CD4-positive, alpha-beta memory T cell (primary cell): ENCODE results near the gene ALDOA. TPM values are rescaled to one million over a fixed set of nuclear protein-coding genes. Genes with fewer than 3 reads are reported as not detected.

Source experiments
- CTCF ChIA-PET: fragments of 350-600 bp; sonication (Branson Sonifier 250); formaldehyde crosslinking; loops from one replicate; lab custom pipeline; 2021; ENCODE audit warnings: inconsistent platforms; ENCODE audit not compliant: partially characterized antibody; lab: Charles Lee
- POLR2A ChIA-PET: fragments of 350-600 bp; sonication (Branson Sonifier 250); formaldehyde crosslinking; loops from one replicate; lab custom pipeline; 2021; ENCODE audit not compliant: partially characterized antibody; lab: Charles Lee
- DNase-seq, 5 donors: peaks; one replicate each; pipeline versions ENCODE4 v3.0.0 to v3.0.0-alpha.2; 2020 to 2022; ENCODE audit warnings: mixed read lengths in 1 of 5
- H3K27ac ChIP-seq: one replicate; pipeline ENCODE4 v1.7.0; 2013; ENCODE audit warnings: low read depth, low read length
- H3K27me3 ChIP-seq: 2 replicates; pipeline ENCODE4 v1.7.0; 2013; ENCODE audit warnings: mild to moderate bottlenecking, low read length, moderate library complexity; ENCODE audit not compliant: insufficient read depth
- H3K36me3 ChIP-seq: 2 replicates; pipeline ENCODE4 v1.7.0; 2013; ENCODE audit warnings: mild to moderate bottlenecking, low read length, moderate library complexity; ENCODE audit not compliant: insufficient read depth
- H3K4me1 ChIP-seq: 2 replicates; pipeline ENCODE4 v1.7.0; 2013; ENCODE audit warnings: mild to moderate bottlenecking, low read length, moderate library complexity; ENCODE audit not compliant: insufficient read depth
- H3K4me3 ChIP-seq, 2 donors: one replicate each; pipeline ENCODE4 v1.7.0; 2013; ENCODE audit warnings: low read length in 2 of 2, mild to moderate bottlenecking in 1 of 2
- H3K9me3 ChIP-seq, 2 donors: one replicate each; pipeline ENCODE4 v1.7.0; 2013; ENCODE audit warnings: low read length in 2 of 2, control low read depth in 1 of 2; ENCODE audit not compliant: control insufficient read depth in 1 of 2
- H3K27ac Mint-ChIP-seq, 7 donors: one replicate each; pipeline ENCODE4 v1.8.0; 2020 to 2021; ENCODE audit warnings: mixed read lengths in 7 of 7, mild to moderate bottlenecking in 6 of 7, inconsistent platforms in 3 of 7, moderate library complexity in 3 of 7
- H3K27me3 Mint-ChIP-seq, 2 donors: one replicate each; pipeline ENCODE4 v1.8.0; 2020 to 2021; ENCODE audit warnings: mixed read lengths in 2 of 2
- H3K36me3 Mint-ChIP-seq, 2 donors: one replicate each; pipeline ENCODE4 v1.8.0; 2020 to 2021; ENCODE audit warnings: mixed read lengths in 2 of 2, inconsistent platforms in 1 of 2, mild to moderate bottlenecking in 1 of 2
- H3K4me1 Mint-ChIP-seq, 4 donors: one replicate each; pipeline ENCODE4 v1.8.0; 2020 to 2021; ENCODE audit warnings: mixed read lengths in 4 of 4, mild to moderate bottlenecking in 1 of 4
- H3K4me3 Mint-ChIP-seq, 8 donors: one replicate each; pipeline ENCODE4 v1.8.0; 2020 to 2021; ENCODE audit warnings: mixed read lengths in 8 of 8, mild to moderate bottlenecking in 7 of 8, moderate library complexity in 6 of 8, inconsistent platforms in 3 of 8
- H3K9me3 Mint-ChIP-seq, 8 donors: one replicate each; pipeline ENCODE4 v1.8.0; 2020 to 2021; ENCODE audit warnings: mixed read lengths in 8 of 8, mild to moderate bottlenecking in 5 of 8, inconsistent platforms in 3 of 8, moderate library complexity in 1 of 8
- intact Hi-C: fragments of 100-400 bp; cut with micrococcal nuclease; formaldehyde crosslinking; loops from one replicate; pipeline ENCODE4 v1.15.1; 2023
- polyA plus RNA-seq, 2 donors: library from polyadenylated mRNA; unstranded; fragments of 300-500 nt; fragmentation: Illumina TruSeq; gene quantifications; one replicate each; pipeline ENCODE4 v1.2.3, GENCODE V29; 2021
- total RNA-seq, 2 experiments: library from RNA; stranded (reverse); gene quantifications; one replicate each; pipeline ENCODE4 v1.2.3, GENCODE V29; 2021

ALDOA gene
- total and polyA plus RNA-seq, 4 experiments from 2014 or later, result 558 to 1,115 (median 811) TPM

GRCh38 chr16:30030011-30030685 is 35.4 kb upstream of the ALDOA start:
- Mint-ChIP-seq H3K27me3 (peaks cover 30 to 43% of the 10 kb centered on the region in 2 donors), H3K27ac (no peak overlapping the region), H3K36me3 (no peaks in the 10 kb centered on the region), H3K4me3 (peak overlapping the region in 2 of 8 donors; percentile 39), H3K9me3 (peaks cover 0 to 2% (median 0%) of the 10 kb centered on the region in 8 donors), H3K4me1 (peaks cover 4 to 18% (median 5%) of the 10 kb centered on the region in 4 donors)
- ChIA-PET POLR2A (no interaction called here), CTCF (interaction anchor here (0.9 kb wide), 1 partner anchor 21 kb away, joined by 3 read pairs; no protein-coding TSS in a partner anchor)
- no peak for DNase-seq
- no peaks in the 10 kb centered on the region for H3K36me3 ChIP-seq
- H3K27ac ChIP-seq, result no peak overlapping the region
- H3K9me3 ChIP-seq, result no peaks in the 10 kb centered on the region
- peaks cover 18% of the 10 kb centered on the region for H3K27me3 ChIP-seq
- H3K4me3 ChIP-seq, result no peak overlapping the region
- peaks cover 5% of the 10 kb centered on the region for H3K4me1 ChIP-seq
- intact Hi-C loops, result no loop called here

DNA sequence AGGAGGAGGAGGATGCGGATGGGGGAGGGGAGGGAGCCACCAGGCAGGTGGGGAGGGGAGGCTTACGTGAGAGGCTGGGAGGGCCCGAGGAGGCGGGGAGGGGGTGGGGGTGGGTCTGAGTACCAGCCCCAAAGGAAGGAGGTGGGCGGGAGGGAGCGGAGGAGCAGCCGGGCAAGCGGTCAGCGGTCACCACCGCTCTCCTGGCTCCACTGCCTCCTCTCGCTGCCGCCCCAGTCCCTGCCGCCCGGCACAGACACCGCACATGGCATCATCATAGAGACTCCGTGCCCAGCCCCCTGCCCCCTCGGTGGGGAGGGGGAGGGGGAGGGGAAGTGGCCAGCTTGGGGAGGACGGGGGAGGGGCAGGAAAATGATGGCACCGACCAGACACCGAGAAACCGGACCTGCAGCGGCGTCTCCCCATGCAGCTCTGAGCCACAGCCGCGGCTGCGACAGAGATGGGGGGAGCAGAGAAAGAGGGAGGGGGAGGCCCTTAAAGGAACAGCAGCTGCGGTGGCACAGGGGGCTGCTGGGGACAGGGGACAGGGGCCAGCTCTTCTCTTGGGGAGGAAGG is 34.6 kb upstream of the ALDOA start, which contains the start of gene TLCD3B:
Gene TLCD3B (minus strand): TSS at position 431 of the 573 bp plus-strand sequence. CDS start 744 bp downstream, outside the sequence.
- no peak within 1 kb of the TSS for H3K27ac ChIP-seq
- H3K4me3 ChIP-seq, result no peak within 1 kb of the TSS
- Mint-ChIP-seq H3K36me3 (no peaks in the 10 kb centered on the region), H3K4me3 (peak within 1 kb of the TSS in 6 of 8 donors; percentile 35 to 76 (median 41)), H3K27ac (peak within 1 kb of the TSS in 1 of 7 donors; percentile 48), H3K9me3 (peaks cover 0 to 2% (median 0%) of the 10 kb centered on the region in 8 donors), H3K4me1 (peaks cover 4 to 18% (median 5%) of the 10 kb centered on the region in 4 donors), H3K27me3 (peaks cover 31 to 44% of the 10 kb centered on the region in 2 donors)
- ChIA-PET POLR2A (interaction anchor here (1.3 kb wide), 1 partner anchor 330 kb away, joined by 5 read pairs; no protein-coding TSS in a partner anchor), CTCF (interaction anchor here (0.9 to 2.7 kb wide), 10 partner anchors 12 to 351 kb away, joined by 3 to 21 read pairs (median 5); partner anchors contain the start of gene TMEM219)
- no peaks in the 10 kb centered on the region for H3K36me3 ChIP-seq
- peaks cover 5% of the 10 kb centered on the region for H3K4me1 ChIP-seq
- peak in 1 of 5 donors; percentile 33 for DNase-seq
- intact Hi-C loops, result no loop called here
- H3K9me3 ChIP-seq, result no peaks in the 10 kb centered on the region
- H3K27me3 ChIP-seq, result peaks cover 18% of the 10 kb centered on the region

GRCh38 chr16:30031477-30031918 is 34.1 kb upstream of the ALDOA start:
- peaks cover 0 to 2% (median 0%) of the 10 kb centered on the region in 8 donors for H3K9me3 Mint-ChIP-seq
- H3K4me1 ChIP-seq, result peaks cover 5% of the 10 kb centered on the region
- POLR2A ChIA-PET, result interaction anchor here (0.7 to 1.3 kb wide), 3 partner anchors 26 to 331 kb away, joined by 3 to 5 read pairs (median 3); no protein-coding TSS in a partner anchor
- intact Hi-C loops, result no loop called here
- no peak overlapping the region for H3K27ac Mint-ChIP-seq
- peak overlapping the region in 1 of 8 donors; percentile 38 for H3K4me3 Mint-ChIP-seq
- no peaks in the 10 kb centered on the region for H3K36me3 ChIP-seq
- peaks cover 31 to 44% of the 10 kb centered on the region in 2 donors for H3K27me3 Mint-ChIP-seq
- H3K27me3 ChIP-seq, result peaks cover 18% of the 10 kb centered on the region
- H3K36me3 Mint-ChIP-seq, result no peaks in the 10 kb centered on the region
- no peak overlapping the region for H3K27ac ChIP-seq
- H3K9me3 ChIP-seq, result no peaks in the 10 kb centered on the region
- no peak overlapping the region for H3K4me3 ChIP-seq
- CTCF ChIA-PET, result interaction anchor here (0.9 to 2.7 kb wide), 18 partner anchors 10 to 365 kb away, joined by 3 to 21 read pairs (median 5); partner anchors contain the start of genes QPRT and TMEM219
- H3K4me1 Mint-ChIP-seq, result peaks cover 4 to 18% (median 5%) of the 10 kb centered on the region in 4 donors
- DNase-seq, result peak in 1 of 5 donors; percentile 29

DNA sequence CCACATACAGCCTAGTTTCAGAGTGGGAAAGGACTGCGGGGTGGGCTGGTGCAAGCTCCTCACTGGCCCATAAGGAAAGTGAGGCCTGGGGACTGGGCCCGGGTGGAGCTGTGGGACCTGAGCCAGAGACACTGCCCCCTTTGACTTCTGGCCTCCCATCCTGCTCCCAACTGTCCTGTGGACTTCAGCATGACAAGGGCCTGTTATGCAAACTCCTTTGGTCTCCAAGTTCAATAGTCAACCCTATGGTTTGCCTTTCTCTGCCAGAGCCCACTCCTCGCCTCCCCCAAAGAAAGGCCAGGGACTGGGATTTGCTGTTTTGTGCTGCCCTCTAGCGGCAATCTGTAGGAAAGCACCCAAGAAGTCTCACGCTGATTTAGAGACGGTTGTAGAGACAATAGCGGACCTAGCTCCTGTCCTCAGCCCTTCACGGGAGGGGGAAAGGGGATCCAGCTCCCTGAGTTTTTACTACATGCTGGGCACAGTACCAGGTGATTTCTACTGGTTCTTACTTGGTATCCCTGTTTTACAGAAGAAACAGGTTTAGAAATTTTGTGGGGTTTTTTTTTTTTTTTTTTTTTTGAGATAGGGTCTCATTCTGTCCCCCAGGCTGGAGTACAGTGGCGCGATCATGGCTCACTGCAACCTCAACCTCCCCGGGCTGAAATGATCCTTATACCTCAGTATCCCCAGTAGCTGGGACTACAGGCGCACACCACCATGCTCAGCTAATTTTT is 33.3 kb upstream of the ALDOA start:
- Mint-ChIP-seq H3K36me3 (no peaks in the 10 kb centered on the region), H3K27me3 (peaks cover 26 to 37% of the 10 kb centered on the region in 2 donors), H3K27ac (peak overlapping the region in 1 of 7 donors; percentile 48), H3K9me3 (peaks cover 0 to 2% (median 0%) of the 10 kb centered on the region in 8 donors), H3K4me1 (peaks cover 4 to 18% (median 4%) of the 10 kb centered on the region in 4 donors), H3K4me3 (peak overlapping the region in 5 of 8 donors; percentile 35 to 76 (median 43))
- no peaks in the 10 kb centered on the region for H3K36me3 ChIP-seq
- intact Hi-C loops, result no loop called here
- no peak overlapping the region for H3K4me3 ChIP-seq
- ChIA-PET POLR2A (interaction anchor here (0.7 to 1.3 kb wide), 3 partner anchors 27 to 332 kb away, joined by 3 to 5 read pairs (median 3); no protein-coding TSS in a partner anchor), CTCF (interaction anchor here (0.7 to 2.7 kb wide), 28 partner anchors 9 to 392 kb away, joined by 3 to 21 read pairs (median 4); partner anchors contain the start of genes KCTD13, QPRT, TAOK2 and TMEM219)
- no peaks in the 10 kb centered on the region for H3K9me3 ChIP-seq
- H3K27ac ChIP-seq, result no peak overlapping the region
- H3K4me1 ChIP-seq, result peaks cover 5% of the 10 kb centered on the region
- peak; percentile 61 to 70 (median 66) for DNase-seq
- peaks cover 18% of the 10 kb centered on the region for H3K27me3 ChIP-seq

- POLR2A ChIA-PET, result no interaction called here
- Histone ChIP-seq H3K36me3 (no peaks in the 10 kb centered on the region), H3K27me3 (peaks cover 18% of the 10 kb centered on the region), H3K4me1 (peaks cover 5% of the 10 kb centered on the region), H3K4me3 (no peak overlapping the region), H3K9me3 (no peaks in the 10 kb centered on the region), H3K27ac (no peak overlapping the region)
- H3K9me3 Mint-ChIP-seq, result no peaks in the 10 kb centered on the region
- peak overlapping the region in 1 of 7 donors; percentile 27 for H3K27ac Mint-ChIP-seq
- H3K36me3 Mint-ChIP-seq, result no peaks in the 10 kb centered on the region
- H3K4me3 Mint-ChIP-seq, result peak overlapping the region in 1 of 8 donors; percentile 10
- peaks cover 4 to 18% (median 4%) of the 10 kb centered on the region in 4 donors for H3K4me1 Mint-ChIP-seq
- peaks cover 23 to 28% of the 10 kb centered on the region in 2 donors for H3K27me3 Mint-ChIP-seq
- CTCF ChIA-PET, result interaction anchor here (0.7 to 2.7 kb wide), 14 partner anchors 11 to 393 kb away, joined by 3 to 21 read pairs (median 4); partner anchors contain the start of genes C16orf92 and KCTD13
- DNase-seq, result no peak
- intact Hi-C loops, result no loop called here
Measured at GRCh38 chr16:30033270-30033669, 32.3 kb upstream of the ALDOA start.

GRCh38 chr16:30040221-30040620 is 25.3 kb upstream of the ALDOA start:
- H3K4me3 ChIP-seq, result no peak overlapping the region
- no peaks in the 10 kb centered on the region for H3K9me3 ChIP-seq
- no peaks in the 10 kb centered on the region for H3K27me3 ChIP-seq
- no peaks in the 10 kb centered on the region for H3K4me1 ChIP-seq
- no peaks in the 10 kb centered on the region for H3K9me3 Mint-ChIP-seq
- H3K4me1 Mint-ChIP-seq, result peaks cover 0 to 2% (median under 1%) of the 10 kb centered on the region in 4 donors
- no peak for DNase-seq
- no peak overlapping the region for H3K27ac Mint-ChIP-seq
- no peak overlapping the region for H3K27ac ChIP-seq
- ChIA-PET CTCF (interaction anchor here (0.7 to 1.6 kb wide), 4 partner anchors 8 to 224 kb away, joined by 3 to 6 read pairs (median 4); partner anchors contain the start of gene PAGR1), POLR2A (no interaction called here)
- intact Hi-C loops, result no loop called here
- no peaks in the 10 kb centered on the region for H3K36me3 Mint-ChIP-seq
- no peaks in the 10 kb centered on the region for H3K36me3 ChIP-seq
- H3K27me3 Mint-ChIP-seq, result peaks cover 0 to 6% of the 10 kb centered on the region in 2 donors
- H3K4me3 Mint-ChIP-seq, result no peak overlapping the region
